Thoracic aorta (tissue), 2 donors: ENCODE data around the gene RNF224. TPM values are rescaled to one million over a fixed set of nuclear protein-coding genes. Genes with fewer than 3 reads are reported as not detected.

Source experiments
- ATAC-seq: fragments of 150-250 bp; one replicate; pipeline ENCODE4 v1.8.0; 2017; ENCODE audit warnings: low read depth; ENCODE audit not compliant: insufficient number of reproducible peaks, low FRiP score
- DNase-seq: peaks from one replicate; pipeline ENCODE4 v3.0.0-alpha.2; 2020; ENCODE audit warnings: low spot score
- H3K27ac ChIP-seq, 2 donors: fragments of 200-600 bp; sonication (generic); 1 replicate in 1 of 2; 2 replicates in 1 of 2; pipeline ENCODE4 v1.5.1; 2016; ENCODE audit warnings: mild to moderate bottlenecking in 2 of 2, moderate library complexity in 2 of 2
- H3K27me3 ChIP-seq: fragments of 200-600 bp; sonication (generic); replicated peaks from 2 replicates; pipeline ENCODE4 v1.6.0; 2016; ENCODE audit warnings: mild to moderate bottlenecking; ENCODE audit not compliant: insufficient read depth
- H3K36me3 ChIP-seq: fragments of 200-600 bp; sonication (generic); one replicate; pipeline ENCODE4 v1.5.1; 2016
- H3K4me1 ChIP-seq, 2 donors: fragments of 200-600 bp; sonication (generic); 1 replicate in 1 of 2; 2 replicates in 1 of 2; pipeline versions ENCODE4 v1.5.1 to v1.6.0; 2016; ENCODE audit warnings: low read depth in 2 of 2, mild to moderate bottlenecking in 1 of 2; ENCODE audit not compliant: control insufficient read depth in 1 of 2
- H3K4me3 ChIP-seq: fragments of 200-600 bp; sonication (generic); 2 replicates; pipeline ENCODE4 v1.5.1; 2016; ENCODE audit warnings: mild to moderate bottlenecking
- H3K9me3 ChIP-seq: fragments of 200-600 bp; sonication (generic); 2 replicates; pipeline ENCODE4 v1.5.1; 2016
- CTCF ChIP-seq: fragments of 200-600 bp; sonication (generic); IDR thresholded peaks from one replicate; pipeline ENCODE4 v1.5.1; 2019; ENCODE audit warnings: antibody characterized with exemption
- total RNA-seq, 2 donors: library from RNA; depleted of rRNA; stranded (reverse); fragments of >200 nt; gene quantifications; one replicate each; pipeline versions ENCODE4 v1.1.0 to v1.2.3, GENCODE V29; 2016

The RNF224 gene
- total RNA-seq, 2 donors from 2014 or later = not detected

- Histone ChIP-seq H3K4me1 (no peaks in the 10 kb centered on the region), H3K27me3 (no peaks in the 10 kb centered on the region), H3K36me3 (no peaks in the 10 kb centered on the region), H3K27ac (no peak overlapping the region), H3K9me3 (no peaks in the 10 kb centered on the region), H3K4me3 (no peak overlapping the region)
- DNase-seq = no peak
- no peak for TF ChIP-seq CTCF
- no peak for ATAC-seq
These were observed 2.8 kb downstream of the RNF224 start for GRCh38 chr9:137229903-137230704.

DNA sequence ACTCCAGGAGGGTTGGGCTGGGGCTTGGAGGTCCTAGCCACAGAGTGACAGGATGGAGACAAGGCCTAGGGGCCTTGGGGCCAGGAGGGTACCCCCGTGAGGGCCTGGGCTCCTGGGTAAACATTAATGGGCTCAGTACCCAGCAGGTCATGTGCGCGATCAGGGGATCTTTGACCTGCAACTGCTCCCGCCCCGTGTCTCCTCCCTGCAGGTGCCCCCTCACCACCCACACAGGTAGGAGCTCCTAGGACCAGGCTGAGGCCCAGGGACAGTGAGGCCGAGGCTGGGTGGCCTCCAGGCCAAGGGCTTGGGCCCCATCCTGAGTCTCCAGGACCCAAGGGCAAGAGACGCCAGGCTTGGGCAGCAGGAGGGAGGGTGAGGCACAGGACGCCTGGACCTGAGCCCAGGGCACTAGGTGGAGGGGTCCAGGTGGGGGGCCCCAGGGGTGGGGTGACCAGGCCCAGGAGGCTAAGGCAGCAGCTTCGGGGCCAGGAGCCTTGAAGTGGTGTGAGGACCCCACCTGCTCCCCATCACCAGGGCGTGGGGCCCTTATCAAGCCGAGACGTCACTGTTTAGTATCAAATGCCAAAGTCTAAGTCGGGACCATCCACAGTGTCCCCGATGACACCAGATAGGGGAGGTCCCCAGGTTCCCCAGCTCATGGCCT lies 3.5 kb downstream of the RNF224 start, which contains the start of gene SLC34A3:
TSS of gene SLC34A3 (plus strand) at position 197 of the 667 bp plus-strand sequence. CDS start 802 bp downstream, outside the sequence.
- Histone ChIP-seq H3K4me1 (no peaks in the 10 kb centered on the region), H3K4me3 (no peak within 1 kb of the TSS), H3K27me3 (no peaks in the 10 kb centered on the region), H3K27ac (no peak within 1 kb of the TSS), H3K9me3 (no peaks in the 10 kb centered on the region), H3K36me3 (no peaks in the 10 kb centered on the region)
- no peak for ATAC-seq
- no peak for TF ChIP-seq CTCF
- no peak for DNase-seq

- ATAC-seq (no peak), DNase-seq (no peak)
- Histone ChIP-seq H3K27me3 (no peaks in the 10 kb centered on the region), H3K27ac (no peak overlapping the region), H3K36me3 (no peaks in the 10 kb centered on the region), H3K4me3 (no peak overlapping the region), H3K4me1 (peaks cover 1 to 7% of the 10 kb centered on the region in 2 donors), H3K9me3 (no peaks in the 10 kb centered on the region)
- no peak for TF ChIP-seq CTCF
These were observed 4.2 kb downstream of the RNF224 start for GRCh38 chr9:137231372-137232039.

- H3K4me3 ChIP-seq = no peak overlapping the region
- DNase-seq (no peak), ATAC-seq (no peak)
- H3K27me3 ChIP-seq = no peaks in the 10 kb centered on the region
- peaks cover 3 to 12% of the 10 kb centered on the region in 2 donors for H3K4me1 ChIP-seq
- no peaks in the 10 kb centered on the region for H3K36me3 ChIP-seq
- H3K9me3 ChIP-seq = no peaks in the 10 kb centered on the region
- no peak for TF ChIP-seq CTCF
- no peak overlapping the region for H3K27ac ChIP-seq
These were observed 4.8 kb downstream of the RNF224 start for GRCh38 chr9:137232101-137232500.

DNA sequence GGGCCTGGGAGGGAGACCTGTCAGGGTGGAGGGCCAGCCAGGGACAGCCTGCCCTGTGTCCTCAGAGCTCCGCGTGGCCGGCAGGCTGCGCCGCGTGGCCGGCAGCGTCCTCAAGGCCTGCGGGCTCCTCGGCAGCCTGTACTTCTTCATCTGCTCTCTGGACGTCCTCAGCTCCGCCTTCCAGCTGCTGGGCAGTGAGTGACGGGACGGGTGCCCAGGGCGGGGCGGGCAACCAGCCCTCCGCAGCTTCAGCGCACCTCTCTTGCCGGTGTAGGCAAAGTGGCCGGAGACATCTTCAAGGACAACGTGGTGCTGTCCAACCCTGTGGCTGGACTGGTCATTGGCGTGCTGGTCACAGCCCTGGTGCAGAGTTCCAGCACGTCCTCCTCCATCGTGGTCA lies 5.2 kb downstream of the RNF224 start:
- H3K4me3 ChIP-seq = no peak overlapping the region
- H3K4me1 ChIP-seq = peaks cover 3 to 12% of the 10 kb centered on the region in 2 donors
- DNase-seq (no peak), ATAC-seq (no peak)
- no peaks in the 10 kb centered on the region for H3K9me3 ChIP-seq
- H3K27ac ChIP-seq = no peak overlapping the region
- no peak for TF ChIP-seq CTCF
- no peaks in the 10 kb centered on the region for H3K36me3 ChIP-seq
- no peaks in the 10 kb centered on the region for H3K27me3 ChIP-seq
